CD14-positive monocyte (primary cell): ENCODE measurements around the gene CASQ1. TPM values are rescaled to one million over a fixed set of nuclear protein-coding genes. Genes with fewer than 3 reads are reported as not detected.

Experiments used
- DNase-seq, 3 donors: peaks; one replicate each; pipeline ENCODE4 v3.0.0-alpha.2; 2011 to 2022
- H2AFZ ChIP-seq: 2 replicates; pipeline ENCODE4 v1.6.0; 2012; ENCODE audit warnings: mild to moderate bottlenecking, low read depth, low read length, inconsistent platforms; ENCODE audit not compliant: insufficient read depth, poor library complexity, severe bottlenecking
- H3K27ac ChIP-seq, 2 donors: 1 replicate in 1 of 2; 2 replicates in 1 of 2; pipeline ENCODE4 v1.5.1; 2012 to 2013; ENCODE audit warnings: low read length in 2 of 2, control low read depth in 1 of 2, inconsistent platforms in 1 of 2, low read depth in 1 of 2, mild to moderate bottlenecking in 1 of 2
- H3K27me3 ChIP-seq, 2 donors: one replicate each; pipeline versions ENCODE4 v1.6.0 to v1.6.1; 2011 to 2013; ENCODE audit warnings: low read length in 2 of 2; ENCODE audit not compliant: control insufficient read depth in 2 of 2, insufficient read depth in 2 of 2
- H3K36me3 ChIP-seq, 2 donors: replicated peaks in 1 of 2; 1 replicate in 1 of 2; 2 replicates in 1 of 2; pipeline versions ENCODE4 v1.5.1 to v1.6.1; 2012 to 2013; ENCODE audit warnings: low read length in 2 of 2, control low read depth in 1 of 2, inconsistent platforms in 1 of 2, mild to moderate bottlenecking in 1 of 2; ENCODE audit not compliant: insufficient read depth in 2 of 2, control insufficient read depth in 1 of 2
- H3K4me1 ChIP-seq, 2 donors: 1 replicate in 1 of 2; 2 replicates in 1 of 2; pipeline versions ENCODE4 v1.5.1 to v1.6.1; 2012 to 2013; ENCODE audit warnings: low read length in 2 of 2, control low read depth in 1 of 2, inconsistent platforms in 1 of 2, mild to moderate bottlenecking in 1 of 2, moderate library complexity in 1 of 2; ENCODE audit not compliant: insufficient read depth in 2 of 2, control insufficient read depth in 1 of 2
- H3K4me2 ChIP-seq: replicated peaks from 2 replicates; pipeline ENCODE3; 2012; ENCODE audit warnings: low read length, moderate library complexity, mild to moderate bottlenecking; ENCODE audit not compliant: poor library complexity, severe bottlenecking; ENCODE audit errors: extremely low read depth
- H3K4me3 ChIP-seq, 3 experiments: fragments of 200-600 bp in 1 of 3; sonication (generic) in 1 of 3; replicated peaks in 1 of 3; 1 replicate in 2 of 3; 2 replicates in 1 of 3; pipeline ENCODE4 v1.5.1; 2011 to 2013; ENCODE audit warnings: low read length in 3 of 3, mild to moderate bottlenecking in 3 of 3, control low read depth in 2 of 3, low read depth in 2 of 3, inconsistent platforms in 1 of 3, moderate library complexity in 1 of 3
- H3K79me2 ChIP-seq: 2 replicates; pipeline ENCODE4 v1.6.0; 2012; ENCODE audit warnings: mild to moderate bottlenecking, control low read depth, inconsistent platforms, low read length, moderate library complexity; ENCODE audit not compliant: insufficient read depth
- H3K9ac ChIP-seq: 2 replicates; pipeline ENCODE4 v1.6.0; 2017; ENCODE audit warnings: low read length, mild to moderate bottlenecking; ENCODE audit not compliant: insufficient read depth, poor library complexity, severe bottlenecking
- H3K9me3 ChIP-seq, 2 donors: replicated peaks in 1 of 2; 1 replicate in 1 of 2; 2 replicates in 1 of 2; pipeline versions ENCODE4 v1.5.1 to v1.6.1; 2012 to 2013; ENCODE audit warnings: low read length in 2 of 2, control low read depth in 1 of 2; ENCODE audit not compliant: control insufficient read depth in 1 of 2, insufficient read depth in 1 of 2
- H4K20me1 ChIP-seq: 2 replicates; pipeline ENCODE4 v1.6.0; 2012; ENCODE audit warnings: mild to moderate bottlenecking, low read length, control low read depth, moderate library complexity; ENCODE audit not compliant: insufficient read depth
- H3K27ac Mint-ChIP-seq, 7 donors: one replicate each; pipeline ENCODE4 v1.8.0; 2020; ENCODE audit warnings: mild to moderate bottlenecking in 7 of 7, mixed read lengths in 7 of 7, moderate library complexity in 6 of 7, inconsistent platforms in 2 of 7
- H3K27me3 Mint-ChIP-seq, 3 donors: one replicate each; pipeline ENCODE4 v1.8.0; 2021 to 2022; ENCODE audit warnings: low read depth in 3 of 3, mild to moderate bottlenecking in 3 of 3, mixed read lengths in 3 of 3, moderate library complexity in 3 of 3, inconsistent platforms in 1 of 3
- H3K36me3 Mint-ChIP-seq, 2 donors: one replicate each; pipeline ENCODE4 v1.8.0; 2020; ENCODE audit warnings: mixed read lengths in 2 of 2, inconsistent platforms in 1 of 2, mild to moderate bottlenecking in 1 of 2
- H3K4me1 Mint-ChIP-seq: one replicate; pipeline ENCODE4 v1.8.0; 2020; ENCODE audit warnings: mild to moderate bottlenecking, mixed read lengths
- H3K4me3 Mint-ChIP-seq, 2 donors: one replicate each; pipeline ENCODE4 v1.8.0; 2020; ENCODE audit warnings: mild to moderate bottlenecking in 2 of 2, mixed read lengths in 2 of 2, moderate library complexity in 1 of 2
- H3K9me3 Mint-ChIP-seq, 7 donors: one replicate each; pipeline ENCODE4 v1.8.0; 2020 to 2022; ENCODE audit warnings: mixed read lengths in 7 of 7, mild to moderate bottlenecking in 6 of 7, moderate library complexity in 6 of 7, inconsistent platforms in 2 of 7
- CTCF ChIP-seq: fragments of 200-600 bp; IDR thresholded peaks from one replicate; pipeline ENCODE4 v1.8.0; 2022; ENCODE audit warnings: antibody characterized with exemption, mild to moderate bottlenecking
- WGBS: methylation state at CpG from one replicate; pipeline ENCODE4 v1.1.5; 2013; ENCODE audit warnings: missing lambda C conversion rate; ENCODE audit not compliant: insufficient coverage; 5-methylcytosine and 5-hydroxymethylcytosine counted together
- intact Hi-C, 2 donors: fragments of 100-400 bp; cut with micrococcal nuclease; formaldehyde crosslinking; loops; one replicate each; pipeline versions ENCODE4 v1.15.0 to v1.15.1; 2023
- polyA plus RNA-seq, 3 donors: library from polyadenylated mRNA; depleted of rRNA in 1 of 3; unstranded in 2 of 3; stranded (reverse) in 1 of 3; fragments of 300-500 nt in 2 of 3; fragments of >200 nt in 1 of 3; fragmentation: Illumina TruSeq in 2 of 3; gene quantifications; 1 replicate in 2 of 3; 2 replicates in 1 of 3; pipeline ENCODE4 v1.2.3, GENCODE V29; 2012 to 2021

The CASQ1 gene
- polyA plus RNA-seq, 3 donors, result 0.09 to 11.1 TPM; not detected in 1

GRCh38 chr1:160207118-160207650 lies 16.8 kb downstream of the CASQ1 start:
- no peak for TF ChIP-seq CTCF
- Mint-ChIP-seq H3K27me3 (peaks cover 0 to 4% (median 0%) of the 10 kb centered on the region in 3 donors), H3K9me3 (no peaks in the 10 kb centered on the region), H3K4me3 (no peak overlapping the region), H3K4me1 (peaks cover 43% of the 10 kb centered on the region), H3K27ac (peak overlapping the region in 6 of 7 donors; percentile 15 to 85 (median 58)), H3K36me3 (peaks cover 44 to 52% of the 10 kb centered on the region in 2 donors)
- H3K27me3 ChIP-seq, result no peaks in the 10 kb centered on the region
- peak overlapping the region; percentile 92 for H3K4me2 ChIP-seq
- no peaks in the 10 kb centered on the region for H3K9me3 ChIP-seq
- peak overlapping the region in 1 of 3 experiments; percentile 86 for H3K4me3 ChIP-seq
- peak overlapping the region in 1 of 2 donors; percentile 95 for H3K27ac ChIP-seq
- peaks cover 53% of the 10 kb centered on the region for H4K20me1 ChIP-seq
- peaks cover 29 to 36% of the 10 kb centered on the region in 2 donors for H3K4me1 ChIP-seq
- no peak overlapping the region for H3K9ac ChIP-seq
- peaks cover 3% of the 10 kb centered on the region for H3K79me2 ChIP-seq
- no peak overlapping the region for H2AFZ ChIP-seq
- peaks cover 25 to 49% of the 10 kb centered on the region in 2 donors for H3K36me3 ChIP-seq
- DNase-seq, result no peak
- intact Hi-C loops, result loop anchor here in 1 of 2 donors (5.0 kb wide), 1 partner anchor 110 kb away; the partner anchor contains the start of gene IGSF8
- WGBS, result 100% methylated on average over 2 of the region's 4 CpGs

- Mint-ChIP-seq H3K9me3 (no peaks in the 10 kb centered on the region), H3K27ac (peak overlapping the region in 2 of 7 donors; percentile 36 to 37), H3K36me3 (peaks cover 51 to 60% of the 10 kb centered on the region in 2 donors), H3K4me1 (peaks cover 43% of the 10 kb centered on the region), H3K27me3 (peaks cover 0 to 3% (median 0%) of the 10 kb centered on the region in 3 donors), H3K4me3 (no peak overlapping the region)
- H3K4me3 ChIP-seq, result no peak overlapping the region
- no peak overlapping the region for H2AFZ ChIP-seq
- no peak overlapping the region for H3K27ac ChIP-seq
- no peak for DNase-seq
- no peak for TF ChIP-seq CTCF
- H3K36me3 ChIP-seq, result peaks cover 33 to 57% of the 10 kb centered on the region in 2 donors
- peaks cover 3% of the 10 kb centered on the region for H3K79me2 ChIP-seq
- peaks cover 29 to 36% of the 10 kb centered on the region in 2 donors for H3K4me1 ChIP-seq
- no peaks in the 10 kb centered on the region for H3K27me3 ChIP-seq
- peaks cover 58% of the 10 kb centered on the region for H4K20me1 ChIP-seq
- intact Hi-C loops, result loop anchor here in 1 of 2 donors (5.0 kb wide), 1 partner anchor 111 kb away; the partner anchor contains the start of gene IGSF8
- WGBS, result 88% methylated on average over 8 of the region's 9 CpGs
- H3K9ac ChIP-seq, result no peak overlapping the region
- H3K9me3 ChIP-seq, result no peaks in the 10 kb centered on the region
- no peak overlapping the region for H3K4me2 ChIP-seq
These were observed 17.6 kb downstream of the CASQ1 start for GRCh38 chr1:160207771-160208556.
